HEK293T (cell line): Measurements from ENCODE around the gene BTK.

Experiments
- CTCF ChIA-PET: fragments of 350-600 bp; formaldehyde crosslinking; extraction: SDS; loops from one replicate; lab custom pipeline; 2021; ENCODE audit warnings: antibody characterized with exemption, inconsistent platforms; lab: Yijun Ruan, JAX
- POLR2A ChIA-PET: fragments of 350-600 bp; formaldehyde crosslinking; extraction: SDS; loops from one replicate; lab custom pipeline; 2020; ENCODE audit warnings: antibody characterized with exemption, inconsistent platforms; lab: Yijun Ruan, JAX
- DNase-seq: peaks from one replicate; pipeline ENCODE4 v3.0.0; 2012; ENCODE audit warnings: mixed read lengths; ENCODE audit errors: extremely low spot score
- ARNT ChIP-seq: fragments of 450-650 bp; IDR thresholded peaks from 2 replicates; pipeline ENCODE4 v1.6.1; 2017; ENCODE audit warnings: mild to moderate bottlenecking
- BHLHE40 ChIP-seq: fragments of 450-650 bp; IDR thresholded peaks from 2 replicates; pipeline ENCODE4 v1.6.1; 2016; ENCODE audit warnings: mild to moderate bottlenecking, moderate library complexity, borderline replicate concordance
- ELF4 ChIP-seq: fragments of 450-650 bp; IDR thresholded peaks from 2 replicates; pipeline ENCODE4 v1.6.1; 2017; ENCODE audit warnings: antibody characterized with exemption
- FOXA1 ChIP-seq: fragments of 450-650 bp; IDR thresholded peaks from 2 replicates; pipeline ENCODE4 v1.6.1; 2016; ENCODE audit warnings: mild to moderate bottlenecking
- FOXK2 ChIP-seq: fragments of 450-650 bp; IDR thresholded peaks from 2 replicates; pipeline ENCODE4 v1.6.1; 2016; ENCODE audit warnings: mild to moderate bottlenecking
- FOXM1 ChIP-seq: fragments of 450-650 bp; IDR thresholded peaks from 2 replicates; pipeline ENCODE4 v1.6.1; 2017; ENCODE audit warnings: mild to moderate bottlenecking, borderline replicate concordance
- L3MBTL2 ChIP-seq: fragments of 450-650 bp; conservative IDR thresholded peaks from 2 replicates; pipeline ENCODE4 v1.6.1; 2016; ENCODE audit warnings: mild to moderate bottlenecking
- NFRKB ChIP-seq: fragments of 450-650 bp; IDR thresholded peaks from 2 replicates; pipeline ENCODE4 v1.6.1; 2016; ENCODE audit warnings: mild to moderate bottlenecking, moderate library complexity
- PKNOX1 ChIP-seq: fragments of 450-650 bp; IDR thresholded peaks from 2 replicates; pipeline ENCODE4 v1.6.1; 2016
- SP1 ChIP-seq: fragments of 450-650 bp; IDR thresholded peaks from 2 replicates; pipeline ENCODE4 v1.6.1; 2017
- SUZ12 ChIP-seq: fragments of 450-650 bp; IDR thresholded peaks from 2 replicates; pipeline ENCODE4 v1.6.1; 2016; ENCODE audit warnings: mild to moderate bottlenecking
- TARDBP ChIP-seq: fragments of 450-650 bp; IDR thresholded peaks from 2 replicates; pipeline ENCODE4 v1.6.1; 2016
- ZNF384 ChIP-seq: fragments of 450-650 bp; IDR thresholded peaks from 2 replicates; pipeline ENCODE4 v1.6.1; 2016

Gene BTK

GRCh38 chrX:101303790-101304189 is 82.2 kb downstream of the BTK start:
- ChIA-PET CTCF (no interaction called here), POLR2A (no interaction called here)
- no peak for DNase-seq
- no peak for TF ChIP-seq NFRKB
- no peak for TF ChIP-seq L3MBTL2
- TF ChIP-seq FOXA1, result no peak
- TF ChIP-seq FOXM1, result no peak
- TF ChIP-seq ZNF384, result no peak
- TF ChIP-seq ARNT, result no peak
- no peak for TF ChIP-seq BHLHE40
- TF ChIP-seq FOXK2, result no peak
- TF ChIP-seq ELF4, result no peak
- no peak for TF ChIP-seq PKNOX1
- no peak for TF ChIP-seq SUZ12
- TF ChIP-seq TARDBP, result no peak
- no peak for TF ChIP-seq SP1
